Erythroblast (primary cell): ENCODE data around the gene ATG7.

Source experiments
- DNase-seq, 2 experiments: peaks; one replicate each; lab custom pipeline; 2025; lab: John Stamatoyannopoulos, UW
- GATA1 ChIP-seq: IDR thresholded peaks from 2 replicates; pipeline ENCODE4 v1.6.1; 2011; ENCODE audit warnings: low read depth, mild to moderate bottlenecking, control low read depth, low read length, moderate library complexity
- POLR2A ChIP-seq: IDR thresholded peaks from 2 replicates; pipeline ENCODE4 v1.6.1; 2011; ENCODE audit warnings: mild to moderate bottlenecking, low read length

ATG7 gene

GRCh38 chr3:11546657-11547302 lies 274.6 kb downstream of the ATG7 start:
- DNase-seq, result no peak
- no peak for TF ChIP-seq GATA1
- TF ChIP-seq POLR2A, result no peak

- no peak for DNase-seq
- no peak for TF ChIP-seq POLR2A
- no peak for TF ChIP-seq GATA1
Measured at GRCh38 chr3:11547498-11547897, 275.3 kb downstream of the ATG7 start.

GRCh38 chr3:11548721-11549131 lies 276.5 kb downstream of the ATG7 start:
- no peak for DNase-seq
- TF ChIP-seq POLR2A (no peak), GATA1 (no peak)

- no peak for DNase-seq
- TF ChIP-seq POLR2A, result no peak
- no peak for TF ChIP-seq GATA1
Measured at GRCh38 chr3:11549580-11550140, 277.5 kb downstream of the ATG7 start.

GRCh38 chr3:11551036-11551435 lies 278.8 kb downstream of the ATG7 start:
- TF ChIP-seq GATA1, result no peak
- no peak for TF ChIP-seq POLR2A
- no peak for DNase-seq

- TF ChIP-seq GATA1 (no peak), POLR2A (no peak)
- DNase-seq, result no peak
Measured at GRCh38 chr3:11552289-11553264, 280.4 kb downstream of the ATG7 start.

- DNase-seq, result no peak
- TF ChIP-seq POLR2A, result no peak
- no peak for TF ChIP-seq GATA1
Measured at GRCh38 chr3:11553436-11554235, 281.4 kb downstream of the ATG7 start.

GRCh38 chr3:11554236-11554610 lies 282.0 kb downstream of the ATG7 start:
- no peak for DNase-seq
- TF ChIP-seq POLR2A (no peak), GATA1 (no peak)

- no peak for TF ChIP-seq GATA1
- TF ChIP-seq POLR2A, result no peak
- DNase-seq, result no peak
Measured at GRCh38 chr3:11554666-11555065, 282.5 kb downstream of the ATG7 start.

- DNase-seq, result no peak
- TF ChIP-seq POLR2A (no peak), GATA1 (no peak)
Measured at GRCh38 chr3:11555211-11555782, 283.1 kb downstream of the ATG7 start.

GRCh38 chr3:11555881-11556633 lies 283.9 kb downstream of the ATG7 start:
- no peak for TF ChIP-seq GATA1
- TF ChIP-seq POLR2A, result no peak
- no peak for DNase-seq

- TF ChIP-seq POLR2A (no peak), GATA1 (no peak)
- no peak for DNase-seq
Measured at GRCh38 chr3:11556851-11557644, 284.9 kb downstream of the ATG7 start.
